Pulmonary artery endothelial cell (primary cell): ENCODE measurements around the gene GOLIM4. TPM values are rescaled to one million over a fixed set of nuclear protein-coding genes. Genes with fewer than 3 reads are reported as not detected.
A peak's percentile ranks its signal among the peaks of the same experiment; 100 is the strongest.
"Not testable (repeated sequence)": the region's sequence is repeated elsewhere in the genome, so short reads cannot be mapped to it uniquely, and the experiment has no call there.

Source experiments
- DNase-seq: peaks from one replicate; pipeline ENCODE4 v3.0.0-alpha.2; 2011; ENCODE audit warnings: low read depth, low spot score
- total RNA-seq: library from RNA; depleted of rRNA; stranded (reverse); fragments of >200 nt; gene quantifications from 2 replicates; pipeline ENCODE4 v1.2.3, GENCODE V29; 2014

The GOLIM4 gene, protein sequence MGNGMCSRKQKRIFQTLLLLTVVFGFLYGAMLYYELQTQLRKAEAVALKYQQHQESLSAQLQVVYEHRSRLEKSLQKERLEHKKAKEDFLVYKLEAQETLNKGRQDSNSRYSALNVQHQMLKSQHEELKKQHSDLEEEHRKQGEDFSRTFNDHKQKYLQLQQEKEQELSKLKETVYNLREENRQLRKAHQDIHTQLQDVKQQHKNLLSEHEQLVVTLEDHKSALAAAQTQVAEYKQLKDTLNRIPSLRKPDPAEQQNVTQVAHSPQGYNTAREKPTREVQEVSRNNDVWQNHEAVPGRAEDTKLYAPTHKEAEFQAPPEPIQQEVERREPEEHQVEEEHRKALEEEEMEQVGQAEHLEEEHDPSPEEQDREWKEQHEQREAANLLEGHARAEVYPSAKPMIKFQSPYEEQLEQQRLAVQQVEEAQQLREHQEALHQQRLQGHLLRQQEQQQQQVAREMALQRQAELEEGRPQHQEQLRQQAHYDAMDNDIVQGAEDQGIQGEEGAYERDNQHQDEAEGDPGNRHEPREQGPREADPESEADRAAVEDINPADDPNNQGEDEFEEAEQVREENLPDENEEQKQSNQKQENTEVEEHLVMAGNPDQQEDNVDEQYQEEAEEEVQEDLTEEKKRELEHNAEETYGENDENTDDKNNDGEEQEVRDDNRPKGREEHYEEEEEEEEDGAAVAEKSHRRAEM
- total RNA-seq: 58.0 and 58.9 TPM in 2 replicates

DNA sequence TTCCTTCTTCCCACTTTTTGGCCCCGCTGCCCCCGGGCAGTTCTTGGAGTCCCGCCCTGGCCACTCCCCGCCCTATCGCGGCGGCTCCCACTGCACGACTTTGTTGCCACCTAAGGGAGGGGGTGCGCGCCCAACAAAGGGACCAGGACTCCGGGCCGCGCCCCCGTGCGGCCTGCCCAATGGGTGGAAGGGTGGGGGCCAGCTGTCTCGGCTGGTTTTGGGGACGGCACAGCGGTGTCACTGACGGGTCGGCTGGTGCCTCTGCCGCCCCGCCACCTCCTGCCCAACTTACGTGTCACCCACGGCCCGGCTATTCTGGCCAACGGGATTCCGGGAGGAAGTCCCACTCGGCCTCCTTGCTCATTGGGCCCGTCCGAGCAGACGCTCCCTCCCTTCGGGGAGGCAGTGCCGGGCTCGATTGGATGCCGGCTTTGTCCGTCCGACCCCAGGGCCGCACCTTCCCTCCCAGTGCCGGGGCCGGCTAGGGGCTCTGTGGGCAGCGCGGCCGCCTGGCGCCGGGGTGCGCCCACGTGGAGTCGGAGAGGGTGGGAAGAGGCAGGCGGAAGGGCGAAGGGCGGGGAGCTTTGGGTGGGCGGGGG lies at the start of gene GOLIM4:
Gene GOLIM4, minus strand, starts transcription at position 314 of the 599 bp plus-strand sequence. CDS start 639 bp downstream, outside the sequence.
- DNase-seq: peak; percentile 93

DNA sequence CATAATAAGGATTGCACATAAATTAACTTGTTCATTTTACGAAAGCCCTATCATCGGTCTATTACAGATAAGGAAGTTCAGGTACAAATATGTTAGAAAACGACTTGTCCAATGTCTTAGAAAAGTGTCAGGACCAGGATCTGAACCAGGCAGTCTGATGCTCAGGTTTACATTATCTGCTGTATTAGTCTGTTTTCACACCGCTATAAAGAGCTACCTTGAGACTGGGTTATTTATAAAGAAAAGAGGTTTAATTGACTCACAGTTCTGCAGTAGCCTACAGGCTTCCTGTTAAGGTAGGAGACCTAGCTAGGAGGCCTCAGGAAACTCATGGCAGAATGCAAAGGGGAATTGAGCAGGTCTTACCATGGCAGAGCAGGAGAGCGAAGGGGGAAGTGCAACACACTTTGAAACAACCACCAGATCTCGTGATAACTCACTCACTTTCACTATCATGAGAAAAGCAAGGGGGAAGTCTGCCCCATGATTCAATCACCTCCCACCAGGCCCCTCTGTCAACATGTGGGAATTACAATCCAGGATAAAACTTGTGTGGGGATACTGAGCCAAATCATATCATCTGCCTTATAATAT lies 45.8 kb upstream of the GOLIM4 start:
- DNase-seq: no peak

DNA sequence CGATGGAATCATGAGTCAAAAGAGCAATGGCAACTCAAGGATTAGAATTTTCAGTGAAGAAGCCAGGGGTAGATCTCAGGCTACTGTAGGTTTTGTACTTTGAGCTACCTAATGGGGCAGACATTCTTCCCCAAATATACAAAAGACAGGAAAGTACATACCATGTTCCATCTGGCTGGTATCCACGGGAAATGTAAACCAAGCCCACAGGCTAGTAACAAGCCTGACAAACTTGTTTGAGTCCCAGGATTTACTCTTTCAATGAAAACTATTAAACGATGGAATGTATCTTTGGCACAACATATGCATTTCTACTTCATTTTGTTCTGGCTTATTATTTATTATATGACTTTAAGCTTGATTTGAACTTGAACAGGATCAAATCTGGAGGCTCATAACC lies 44.2 kb upstream of the GOLIM4 start:
- no peak for DNase-seq

DNA sequence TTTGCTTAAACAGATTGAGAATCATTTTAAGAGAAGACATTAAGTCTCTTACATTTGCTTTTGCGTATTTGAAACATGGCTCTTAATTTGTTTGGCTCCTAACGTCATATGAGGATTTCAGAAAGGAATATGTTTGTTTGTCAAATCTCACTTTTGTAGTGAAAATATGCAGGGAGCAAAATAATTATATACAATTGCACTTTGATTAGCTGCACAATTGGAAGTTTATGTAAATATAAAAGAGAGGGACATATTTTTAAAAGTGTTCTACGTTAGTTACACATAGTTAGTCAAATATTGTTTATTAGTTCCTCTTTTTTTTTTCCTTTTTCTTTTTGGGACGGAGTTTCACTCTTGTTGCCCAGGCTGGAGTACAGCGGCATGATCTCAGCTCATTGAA lies 42.7 kb upstream of the GOLIM4 start:
- DNase-seq: no peak

DNA sequence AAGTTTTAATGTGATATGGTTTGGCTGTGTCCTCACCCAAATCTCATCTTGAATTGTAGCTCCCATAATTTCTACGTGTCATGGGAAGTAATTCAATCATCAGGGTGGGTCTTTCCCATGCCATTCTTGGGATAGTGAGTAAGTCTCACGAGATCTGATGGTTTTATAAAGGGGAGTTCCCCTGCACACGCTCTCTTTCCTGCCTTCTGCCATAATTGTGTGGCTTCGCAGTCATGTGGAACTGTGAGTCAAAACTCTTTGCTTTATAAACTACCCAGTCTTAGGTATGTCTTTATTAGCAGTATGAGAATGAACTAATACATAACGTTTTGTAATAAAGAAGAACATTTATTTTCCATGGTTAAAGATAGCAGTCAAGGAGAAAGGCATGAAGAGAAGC lies 39.2 kb upstream of the GOLIM4 start:
- DNase-seq: no peak

DNA sequence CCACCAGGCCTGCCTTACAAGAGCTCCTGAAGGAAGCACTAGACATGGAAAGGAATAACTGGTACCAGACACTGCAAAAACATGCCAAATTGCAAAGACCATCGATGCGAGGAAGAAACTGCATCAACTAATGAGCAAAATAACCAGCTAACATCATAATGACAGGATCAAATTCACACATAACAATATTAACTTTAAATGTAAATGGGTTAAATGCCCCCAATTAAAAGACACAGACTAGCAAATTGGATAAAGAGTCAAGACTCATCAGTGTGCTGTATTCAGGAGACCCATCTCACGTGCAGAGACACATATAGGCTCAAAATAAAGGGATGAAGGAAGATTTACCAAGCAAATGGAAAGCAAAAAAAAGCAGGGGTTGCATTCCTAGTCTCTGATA lies 34.5 kb upstream of the GOLIM4 start:
- DNase-seq: not testable (repeated sequence)

DNA sequence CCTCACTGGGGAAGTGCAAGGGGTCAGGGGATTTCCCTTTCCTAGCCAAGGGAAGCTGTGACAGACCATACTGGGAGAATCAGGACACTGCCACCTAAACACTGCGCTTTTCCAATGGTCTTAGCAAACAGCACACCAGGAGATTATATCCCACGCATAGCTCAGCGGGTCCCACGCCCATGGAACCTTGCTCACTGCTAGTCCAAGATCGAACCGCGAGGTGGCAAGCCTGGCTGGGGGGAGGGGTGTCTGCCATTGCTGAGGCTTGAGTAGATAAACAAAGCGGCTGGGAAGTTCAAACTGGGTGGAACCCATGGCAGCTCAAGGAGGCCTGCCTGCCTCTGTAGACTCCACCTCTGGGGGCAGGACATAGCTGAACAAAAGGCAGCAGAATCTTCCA lies 32.7 kb upstream of the GOLIM4 start:
- DNase-seq: not testable (repeated sequence)

DNA sequence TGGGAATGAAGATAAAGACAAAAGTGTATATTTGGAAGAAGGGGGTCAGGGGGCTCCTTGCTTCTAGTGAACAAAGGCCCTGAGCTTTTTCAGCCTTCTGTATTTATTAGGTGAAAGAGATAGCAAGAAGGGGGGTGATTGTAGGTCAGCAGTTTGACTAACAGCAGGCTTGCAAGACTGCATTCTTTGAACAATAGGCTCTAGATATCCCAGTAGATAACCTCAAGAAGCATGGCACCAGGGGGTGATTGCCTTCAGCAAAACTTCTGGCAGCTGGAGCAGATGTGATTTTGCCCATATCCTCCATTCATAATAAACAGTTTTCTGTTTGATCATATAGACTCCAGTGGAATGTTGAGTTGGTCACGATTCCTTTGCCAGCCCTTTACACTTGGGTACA lies 31.7 kb upstream of the GOLIM4 start:
- DNase-seq: no peak

DNA sequence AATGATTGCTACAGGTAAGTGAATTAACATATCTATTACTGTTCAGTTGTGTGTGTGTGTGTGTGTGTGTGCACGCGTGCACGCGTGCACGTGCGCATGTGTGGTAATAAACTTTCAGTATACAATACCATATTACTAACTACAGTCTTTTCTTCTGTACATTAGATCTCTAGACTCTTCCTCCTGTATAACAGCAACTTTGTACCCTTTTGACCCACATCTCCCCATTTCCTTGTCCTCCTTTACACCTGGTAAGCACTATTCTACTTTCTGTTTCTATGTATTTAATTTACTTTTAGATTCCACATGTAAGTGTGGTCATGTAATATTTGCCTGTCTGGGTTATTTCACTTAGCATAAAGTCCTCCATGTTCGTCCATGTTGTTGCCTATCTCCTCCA lies 29.1 kb upstream of the GOLIM4 start:
- DNase-seq: no peak

DNA sequence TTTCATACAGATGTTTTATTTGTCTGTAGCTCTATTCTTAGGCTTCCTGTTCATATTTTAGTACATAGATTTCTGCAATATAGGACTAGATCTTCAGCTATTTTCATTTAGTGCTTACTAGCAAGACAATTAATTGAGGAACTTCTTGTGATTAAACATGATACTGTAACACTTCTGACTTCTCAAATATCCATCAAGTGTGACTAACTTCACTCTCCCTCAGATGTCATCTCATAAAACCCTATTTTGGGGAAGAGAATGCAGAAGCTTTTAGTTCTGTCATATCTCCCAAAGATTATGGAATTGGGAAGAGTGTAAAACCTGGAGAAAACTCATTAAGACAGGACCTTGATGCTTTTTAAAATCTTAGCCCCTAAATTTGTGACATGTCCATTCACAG lies 28.6 kb upstream of the GOLIM4 start:
- no peak for DNase-seq

DNA sequence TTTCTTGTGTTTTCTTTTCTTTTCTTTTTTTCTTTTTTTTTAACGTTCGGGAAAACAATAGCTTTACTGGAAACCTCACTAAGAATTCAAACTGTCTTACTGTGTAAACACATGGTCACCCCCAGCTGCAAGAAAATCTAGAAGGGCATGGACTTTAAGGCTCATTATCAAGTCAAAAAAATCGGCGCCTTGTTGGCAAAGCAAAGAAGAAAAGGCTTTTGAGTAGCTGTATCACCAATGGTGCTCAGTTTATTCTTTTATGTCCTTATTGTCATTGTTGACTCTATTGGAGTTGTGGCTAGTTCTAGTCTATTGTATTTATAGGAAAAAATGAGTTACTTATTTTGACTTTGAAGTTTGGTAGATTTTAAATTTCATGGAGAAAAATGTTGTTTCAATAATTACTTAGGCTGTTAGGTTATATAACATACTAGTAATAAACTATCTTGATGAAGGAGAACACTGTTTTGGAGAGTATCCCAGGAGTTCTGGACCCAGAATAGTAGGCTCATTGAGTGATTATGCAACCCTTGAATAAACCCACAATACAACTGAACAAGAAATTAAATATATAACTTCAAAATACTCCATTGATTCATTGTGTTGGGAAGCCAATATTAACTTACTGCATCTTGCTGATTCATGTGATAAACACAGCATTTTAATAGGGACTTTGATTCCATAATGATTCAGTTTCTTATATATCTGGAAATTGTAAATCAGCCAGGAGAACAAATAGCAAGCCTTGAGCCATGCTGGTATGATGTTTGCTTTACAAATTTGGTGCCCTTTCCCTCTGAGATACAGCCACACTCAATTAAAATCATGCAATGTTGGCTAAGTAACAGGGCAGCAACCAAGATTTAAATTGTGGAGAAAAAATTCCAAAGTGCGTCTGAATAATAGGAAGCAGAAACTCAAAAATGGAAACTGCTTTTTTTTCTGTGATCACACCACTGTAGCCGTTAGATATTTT lies 27.8 kb upstream of the GOLIM4 start:
- DNase-seq: no peak

DNA sequence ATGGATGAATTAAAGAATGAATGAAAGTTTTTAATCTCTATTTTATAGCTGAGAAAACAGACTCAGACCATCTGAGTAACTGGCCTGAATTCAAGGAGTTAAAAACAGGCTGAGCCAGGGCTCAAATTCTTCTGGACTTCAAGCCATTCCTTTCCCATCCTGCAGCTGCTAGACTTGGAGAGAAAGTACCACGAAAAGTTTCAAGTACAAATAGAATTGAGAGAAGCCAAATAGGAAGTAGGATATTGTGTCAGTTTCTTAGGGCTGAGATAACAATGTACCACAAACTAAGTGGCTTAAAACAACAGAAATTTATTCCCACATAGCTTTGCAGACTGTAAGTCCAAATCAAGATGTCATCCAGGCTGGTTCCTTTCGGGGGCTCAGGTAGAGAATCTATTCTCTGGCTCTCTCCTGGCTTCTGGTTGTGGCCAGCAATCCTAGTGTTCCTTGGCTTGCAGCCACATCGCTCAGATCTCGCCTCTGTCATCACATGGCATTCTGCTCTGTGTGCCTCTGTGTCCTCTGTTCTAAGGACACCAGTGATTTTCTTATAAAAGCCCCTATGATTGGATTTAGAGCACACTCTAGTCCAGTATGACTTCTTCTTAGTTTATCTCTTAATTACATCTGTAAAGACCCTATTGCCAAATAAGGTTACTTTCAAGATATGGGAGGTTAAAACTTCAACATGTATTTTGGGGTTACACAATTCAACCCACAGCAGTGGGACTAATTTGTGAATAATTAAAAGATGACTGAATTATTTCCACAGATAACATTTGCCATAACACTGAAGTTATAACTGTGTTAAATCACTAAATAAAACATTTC lies 25.7 kb upstream of the GOLIM4 start:
- peak; percentile 5 for DNase-seq

DNA sequence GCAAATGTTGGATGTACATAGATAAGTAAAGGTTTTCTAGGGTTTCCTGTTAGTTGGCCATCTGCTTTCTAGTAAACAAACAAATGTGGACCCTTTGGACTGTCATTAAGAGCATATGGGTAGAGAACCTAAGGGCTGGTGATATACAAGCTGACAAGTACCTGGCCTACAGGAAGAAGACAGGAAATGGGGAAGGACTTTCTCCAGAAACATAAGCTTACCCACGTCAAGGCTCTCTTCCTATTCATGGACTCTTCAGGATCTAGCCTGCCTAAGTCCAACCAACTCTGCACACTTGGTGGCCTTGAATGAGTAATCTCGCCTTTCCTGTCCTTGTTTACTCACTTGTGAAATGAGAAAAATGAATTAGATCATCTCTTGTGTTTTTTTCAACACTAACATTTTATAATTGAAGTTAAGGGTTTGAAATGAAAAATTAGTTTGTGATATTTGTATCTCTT lies 22.2 kb upstream of the GOLIM4 start:
- no peak for DNase-seq

DNA sequence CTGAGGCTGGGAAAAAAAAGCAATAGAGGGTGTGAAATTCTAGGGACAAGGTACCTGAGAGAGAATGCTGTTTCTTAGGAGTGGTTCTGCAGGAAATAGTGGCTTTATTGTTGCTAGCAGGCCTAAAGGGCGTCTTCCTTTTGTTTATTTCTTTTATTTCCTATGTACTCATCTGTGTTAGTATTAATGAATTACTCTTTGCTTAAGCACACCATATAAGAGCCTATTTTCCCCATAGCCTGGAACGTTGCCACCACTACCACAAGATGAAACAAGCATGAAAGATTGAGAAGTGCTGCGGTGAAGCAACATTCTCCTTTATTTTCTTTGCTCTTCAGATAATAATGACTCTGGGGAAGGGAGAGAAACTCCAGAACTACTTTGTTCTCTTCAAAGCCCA lies 21.3 kb upstream of the GOLIM4 start:
- no peak for DNase-seq

DNA sequence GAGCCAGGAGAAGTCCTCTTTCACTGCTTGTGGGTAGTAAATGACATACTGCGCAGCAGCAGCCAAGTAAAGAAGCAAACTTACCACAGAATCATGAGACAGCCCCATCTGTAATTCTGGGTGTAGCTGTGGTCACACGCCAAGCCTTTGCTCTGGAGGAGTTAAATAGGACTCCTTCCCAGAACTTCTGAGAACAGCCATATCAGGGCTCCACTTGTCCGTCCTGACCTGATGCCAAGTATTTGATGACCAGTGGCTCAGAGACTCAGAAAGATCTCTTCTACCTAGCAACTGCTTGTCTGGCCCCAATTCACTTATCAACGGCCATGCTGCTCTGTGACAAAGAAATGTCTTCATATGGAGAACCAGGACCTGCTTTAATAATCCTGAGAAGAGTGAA lies 20.6 kb upstream of the GOLIM4 start:
- DNase-seq: no peak

DNA sequence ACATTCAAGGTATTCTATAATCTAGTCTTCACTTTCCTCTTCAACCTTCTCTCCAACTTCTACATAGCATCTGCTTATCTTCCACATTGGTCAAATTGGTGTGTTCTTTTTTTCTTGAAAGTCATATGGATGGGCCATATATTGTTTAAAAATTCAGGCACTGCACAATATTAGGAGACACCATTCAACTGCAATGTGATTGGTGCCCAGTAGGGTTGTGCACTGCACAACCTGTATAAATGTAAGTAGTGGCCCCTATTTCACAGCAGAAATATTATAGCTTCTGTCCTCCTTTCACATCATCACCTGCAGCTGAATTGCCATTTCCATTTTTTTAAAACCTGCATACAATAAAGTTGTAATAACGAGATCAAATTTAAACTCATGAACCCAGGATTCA lies 18.1 kb upstream of the GOLIM4 start:
- DNase-seq: no peak

DNA sequence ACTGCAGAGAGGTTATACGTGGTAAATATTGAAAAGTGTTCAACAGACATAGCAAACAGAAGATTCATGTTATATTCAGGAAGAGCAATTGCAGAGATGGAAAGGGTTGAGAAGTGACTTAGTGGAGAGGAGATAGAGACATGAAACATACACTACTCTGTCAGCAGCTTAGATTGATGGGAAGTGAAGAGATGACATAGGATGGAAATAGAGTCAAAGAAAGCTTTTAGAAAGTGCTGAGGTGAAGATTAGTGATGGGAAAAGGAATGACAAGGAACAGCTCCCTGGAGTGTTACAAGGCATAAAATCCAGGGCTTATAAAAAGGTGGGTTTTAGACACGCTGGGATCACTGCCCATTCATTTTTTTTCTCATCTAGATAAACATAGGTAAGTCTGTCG lies 17.2 kb upstream of the GOLIM4 start:
- DNase-seq: no peak

DNA sequence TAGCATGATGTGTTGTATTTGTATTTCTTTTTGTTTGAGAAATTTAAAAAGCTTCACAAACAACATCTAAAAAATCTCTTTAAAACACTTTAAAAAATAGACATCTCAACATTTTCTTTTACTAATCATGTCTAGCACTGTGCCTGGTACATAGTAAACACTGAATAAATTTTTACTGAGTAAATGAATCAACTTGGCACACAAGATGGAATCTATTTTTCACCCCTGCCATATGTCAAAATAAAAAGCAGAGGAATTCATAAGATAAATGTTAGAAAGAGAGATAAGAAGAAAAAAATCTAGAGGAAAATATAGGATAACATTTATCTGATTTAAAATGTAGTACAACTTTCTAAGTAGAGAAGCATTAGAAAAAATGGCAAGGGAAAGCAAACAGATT lies 8.6 kb upstream of the GOLIM4 start:
- no peak for DNase-seq

DNA sequence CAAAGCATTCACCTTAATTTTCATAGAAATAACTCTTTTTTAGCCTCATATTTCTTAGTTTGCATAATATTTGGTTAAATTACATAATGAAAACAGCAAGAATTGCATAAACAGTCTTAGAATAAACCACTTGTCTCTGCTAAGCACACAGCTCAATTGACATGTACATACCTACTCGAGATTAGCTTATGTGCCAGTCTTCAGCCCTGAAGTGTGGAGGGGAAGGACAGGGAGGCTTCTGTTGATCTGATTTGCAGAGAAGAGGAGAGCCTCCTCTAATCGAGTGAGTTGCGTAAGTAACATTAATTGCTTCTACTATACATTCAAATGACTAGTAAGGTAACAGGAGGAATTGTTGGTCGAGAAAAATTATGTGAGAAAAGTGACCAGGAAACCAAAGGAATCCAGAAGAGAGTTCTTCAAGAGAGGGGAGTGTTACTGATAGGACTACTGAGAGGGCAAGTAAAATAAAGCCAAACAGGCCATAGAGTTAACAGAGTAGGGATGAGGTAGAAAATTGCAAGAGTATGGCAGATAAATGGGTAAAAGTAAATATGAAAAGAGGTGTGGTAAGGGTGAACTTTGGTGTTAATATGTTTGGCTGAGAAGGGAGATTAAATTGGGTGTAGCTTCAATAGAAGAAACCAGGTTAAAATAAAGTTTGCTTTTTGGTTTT lies 7.1 kb upstream of the GOLIM4 start:
- no peak for DNase-seq
